ENCODE measurements around the gene TFR2. TPM values are rescaled to one million over a fixed set of nuclear protein-coding genes. Genes with fewer than 3 reads are reported as not detected.
A peak's percentile ranks its signal among the peaks of the same experiment; 100 is the strongest.

Gene TFR2
- total RNA-seq, 1 donor from 2014 or later, result 0.50 TPM

- no peak overlapping the region for H3K4me2 ChIP-seq (ENCODE audit: low read length)
- peaks cover 2% of the 10 kb centered on the region for H3K9me3 Mint-ChIP-seq (ENCODE audit: unreplicated experiment)
- H3K4me3 ChIP-seq (ENCODE audit: insufficient read depth, low read depth, low read length), result no peak overlapping the region
- peak overlapping the region; percentile 47 for H3K27ac Mint-ChIP-seq (ENCODE audit: unreplicated experiment)
- peaks cover 51% of the 10 kb centered on the region for H3K79me2 ChIP-seq (ENCODE audit: insufficient read depth, low read length)
- FAIRE-seq (no peak), DNase-seq (ENCODE audit: low read depth) (no peak)
- TF ChIP-seq, protein P1, sequence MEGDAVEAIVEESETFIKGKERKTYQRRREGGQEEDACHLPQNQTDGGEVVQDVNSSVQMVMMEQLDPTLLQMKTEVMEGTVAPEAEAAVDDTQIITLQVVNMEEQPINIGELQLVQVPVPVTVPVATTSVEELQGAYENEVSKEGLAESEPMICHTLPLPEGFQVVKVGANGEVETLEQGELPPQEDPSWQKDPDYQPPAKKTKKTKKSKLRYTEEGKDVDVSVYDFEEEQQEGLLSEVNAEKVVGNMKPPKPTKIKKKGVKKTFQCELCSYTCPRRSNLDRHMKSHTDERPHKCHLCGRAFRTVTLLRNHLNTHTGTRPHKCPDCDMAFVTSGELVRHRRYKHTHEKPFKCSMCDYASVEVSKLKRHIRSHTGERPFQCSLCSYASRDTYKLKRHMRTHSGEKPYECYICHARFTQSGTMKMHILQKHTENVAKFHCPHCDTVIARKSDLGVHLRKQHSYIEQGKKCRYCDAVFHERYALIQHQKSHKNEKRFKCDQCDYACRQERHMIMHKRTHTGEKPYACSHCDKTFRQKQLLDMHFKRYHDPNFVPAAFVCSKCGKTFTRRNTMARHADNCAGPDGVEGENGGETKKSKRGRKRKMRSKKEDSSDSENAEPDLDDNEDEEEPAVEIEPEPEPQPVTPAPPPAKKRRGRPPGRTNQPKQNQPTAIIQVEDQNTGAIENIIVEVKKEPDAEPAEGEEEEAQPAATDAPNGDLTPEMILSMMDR (IDR thresholded peaks at IDR 0.05; ENCODE audit: insufficient read depth, low read depth, low read length), result no peak
- no peak for TF ChIP-seq EZH2 (IDR thresholded peaks at IDR 0.05; ENCODE audit: insufficient read depth, low read length)
- no peak overlapping the region for H2AFZ ChIP-seq (ENCODE audit: low read depth, low read length)
- H3K36me3 ChIP-seq (ENCODE audit: insufficient read depth, low read length), result peaks cover 5% of the 10 kb centered on the region
- H3K27me3 ChIP-seq (ENCODE audit: insufficient read depth, low read length), result no peaks in the 10 kb centered on the region
- no peaks in the 10 kb centered on the region for H3K27me3 Mint-ChIP-seq (ENCODE audit: low read depth, unreplicated experiment)
- H3K9ac ChIP-seq (ENCODE audit: low read length), result peak overlapping the region; percentile 10
- H3K9me3 ChIP-seq (ENCODE audit: insufficient read depth, low read depth, low read length), result no peaks in the 10 kb centered on the region
- no peak overlapping the region for H3K27ac ChIP-seq (ENCODE audit: low read depth, low read length)
- peaks cover 28% of the 10 kb centered on the region for H3K4me1 ChIP-seq (ENCODE audit: insufficient read depth, low read length)
- peaks cover 59% of the 10 kb centered on the region for H4K20me1 ChIP-seq (ENCODE audit: insufficient read depth, low read length)
- peak overlapping the region; percentile 66 for H3K4me3 Mint-ChIP-seq (ENCODE audit: unreplicated experiment)
- H3K36me3 Mint-ChIP-seq (ENCODE audit: low read depth, unreplicated experiment), result peaks cover 5% of the 10 kb centered on the region
- H3K4me1 Mint-ChIP-seq (ENCODE audit: low read depth, unreplicated experiment), result peaks cover 12% of the 10 kb centered on the region
Measured at GRCh38 chr7:100688326-100688860, 47.0 kb upstream of the TFR2 start.

- Histone ChIP-seq H4K20me1 (ENCODE audit: insufficient read depth, low read length) (peaks cover 55% of the 10 kb centered on the region), H3K9ac (ENCODE audit: low read length) (no peak overlapping the region), H3K4me1 (ENCODE audit: insufficient read depth, low read length) (peaks cover 25% of the 10 kb centered on the region), H3K27ac (ENCODE audit: low read depth, low read length) (no peak overlapping the region), H3K36me3 (ENCODE audit: insufficient read depth, low read length) (peaks cover 5% of the 10 kb centered on the region), H2AFZ (ENCODE audit: low read depth, low read length) (no peak overlapping the region), H3K79me2 (ENCODE audit: insufficient read depth, low read length) (peaks cover 46% of the 10 kb centered on the region), H3K27me3 (ENCODE audit: insufficient read depth, low read length) (no peaks in the 10 kb centered on the region), H3K4me2 (ENCODE audit: low read length) (no peak overlapping the region), H3K9me3 (ENCODE audit: insufficient read depth, low read depth, low read length) (no peaks in the 10 kb centered on the region), H3K4me3 (ENCODE audit: insufficient read depth, low read depth, low read length) (no peak overlapping the region)
- Mint-ChIP-seq H3K27ac (ENCODE audit: unreplicated experiment) (no peak overlapping the region), H3K4me3 (ENCODE audit: unreplicated experiment) (peak overlapping the region; percentile 66), H3K36me3 (ENCODE audit: low read depth, unreplicated experiment) (peaks cover 7% of the 10 kb centered on the region), H3K4me1 (ENCODE audit: low read depth, unreplicated experiment) (peaks cover 12% of the 10 kb centered on the region), H3K9me3 (ENCODE audit: unreplicated experiment) (peaks cover 2% of the 10 kb centered on the region), H3K27me3 (ENCODE audit: low read depth, unreplicated experiment) (no peaks in the 10 kb centered on the region)
- TF ChIP-seq, protein P1 (IDR thresholded peaks at IDR 0.05; ENCODE audit: insufficient read depth, low read depth, low read length), result no peak
- no peak for TF ChIP-seq EZH2 (IDR thresholded peaks at IDR 0.05; ENCODE audit: insufficient read depth, low read length)
- DNase-seq (ENCODE audit: low read depth) (no peak), FAIRE-seq (no peak)
Measured at GRCh38 chr7:100687751-100688300, 46.5 kb upstream of the TFR2 start.

DNA sequence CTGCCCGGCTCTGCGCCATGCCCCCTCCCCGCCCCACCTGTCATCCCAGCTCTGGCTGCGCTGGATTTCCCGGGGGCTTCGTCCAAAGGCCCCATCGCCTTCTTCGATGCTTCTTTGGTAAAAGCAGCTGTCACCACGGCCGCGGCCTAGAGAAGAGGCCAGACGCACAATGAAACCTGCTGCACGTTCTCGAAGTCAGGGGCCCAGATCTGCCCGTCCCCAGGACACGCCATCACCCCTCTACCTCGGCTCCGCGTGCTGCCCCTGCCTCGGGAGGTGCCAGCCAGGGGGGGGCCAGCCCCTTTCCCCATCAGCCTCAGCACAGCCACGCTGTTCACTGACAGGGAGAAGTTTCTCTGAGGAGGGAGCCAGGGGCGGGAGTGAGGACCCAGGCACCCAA is 45.9 kb upstream of the TFR2 start:
- Histone ChIP-seq H2AFZ (ENCODE audit: low read depth, low read length) (no peak overlapping the region), H3K9ac (ENCODE audit: low read length) (no peak overlapping the region), H3K9me3 (ENCODE audit: insufficient read depth, low read depth, low read length) (no peaks in the 10 kb centered on the region), H3K4me3 (ENCODE audit: insufficient read depth, low read depth, low read length) (no peak overlapping the region), H3K27me3 (ENCODE audit: insufficient read depth, low read length) (no peaks in the 10 kb centered on the region), H3K36me3 (ENCODE audit: insufficient read depth, low read length) (peaks cover 5% of the 10 kb centered on the region), H3K79me2 (ENCODE audit: insufficient read depth, low read length) (peaks cover 40% of the 10 kb centered on the region), H3K4me2 (ENCODE audit: low read length) (no peak overlapping the region), H3K4me1 (ENCODE audit: insufficient read depth, low read length) (peaks cover 22% of the 10 kb centered on the region), H3K27ac (ENCODE audit: low read depth, low read length) (no peak overlapping the region), H4K20me1 (ENCODE audit: insufficient read depth, low read length) (peaks cover 55% of the 10 kb centered on the region)
- Mint-ChIP-seq H3K27me3 (ENCODE audit: low read depth, unreplicated experiment) (no peaks in the 10 kb centered on the region), H3K4me3 (ENCODE audit: unreplicated experiment) (no peak overlapping the region), H3K4me1 (ENCODE audit: low read depth, unreplicated experiment) (peaks cover 9% of the 10 kb centered on the region), H3K27ac (ENCODE audit: unreplicated experiment) (no peak overlapping the region), H3K36me3 (ENCODE audit: low read depth, unreplicated experiment) (peaks cover 7% of the 10 kb centered on the region), H3K9me3 (ENCODE audit: unreplicated experiment) (peaks cover 2% of the 10 kb centered on the region)
- no peak for FAIRE-seq
- no peak for TF ChIP-seq EZH2 (IDR thresholded peaks at IDR 0.05; ENCODE audit: insufficient read depth, low read length)
- TF ChIP-seq, protein P1 (IDR thresholded peaks at IDR 0.05; ENCODE audit: insufficient read depth, low read depth, low read length), result no peak
- DNase-seq (ENCODE audit: low read depth), result no peak
